ENCODE results near the gene TRIM44. TPM values are rescaled to one million over a fixed set of nuclear protein-coding genes. Genes with fewer than 3 reads are reported as not detected.
"Not testable (repeated sequence)": the region's sequence is repeated elsewhere in the genome, so short reads cannot be mapped to it uniquely, and the experiment has no call there.

Gene TRIM44
- total RNA-seq, 1 donor from 2014 or later = 86.6 TPM

DNA sequence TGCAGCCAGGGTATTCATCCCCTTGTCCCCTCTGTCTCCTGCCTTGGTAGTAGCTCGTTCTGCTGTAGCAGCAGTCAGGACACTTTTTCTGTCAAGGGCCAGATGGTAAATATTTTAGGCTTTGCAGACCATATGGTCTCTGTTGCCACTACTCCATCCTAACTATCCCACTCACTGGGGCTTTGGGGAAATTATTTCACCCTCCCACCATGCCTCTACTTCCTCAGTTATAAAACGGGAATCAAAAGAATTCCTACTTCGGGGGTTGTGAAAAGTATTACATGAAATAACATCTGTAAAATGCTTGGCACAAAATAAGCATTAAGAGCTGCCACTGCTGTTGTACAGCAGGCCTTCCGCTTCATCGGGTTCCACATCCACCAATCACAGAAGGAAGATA lies 191.4 kb downstream of the TRIM44 start:
- Mint-ChIP-seq H3K9me3 (no peaks in the 10 kb centered on the region), H3K27me3 (ENCODE audit: low read depth) (peaks cover 8% of the 10 kb centered on the region), H3K36me3 (no peaks in the 10 kb centered on the region), H3K4me1 (no peaks in the 10 kb centered on the region), H3K27ac (no peak overlapping the region), H3K4me3 (no peak overlapping the region)
- no peak for TF ChIP-seq CTCF (IDR thresholded peaks at IDR 0.05; ENCODE audit: unreplicated experiment)
- no peak for DNase-seq (ENCODE audit: low spot score in 2 of 2, unreplicated experiment in 2 of 2)

DNA sequence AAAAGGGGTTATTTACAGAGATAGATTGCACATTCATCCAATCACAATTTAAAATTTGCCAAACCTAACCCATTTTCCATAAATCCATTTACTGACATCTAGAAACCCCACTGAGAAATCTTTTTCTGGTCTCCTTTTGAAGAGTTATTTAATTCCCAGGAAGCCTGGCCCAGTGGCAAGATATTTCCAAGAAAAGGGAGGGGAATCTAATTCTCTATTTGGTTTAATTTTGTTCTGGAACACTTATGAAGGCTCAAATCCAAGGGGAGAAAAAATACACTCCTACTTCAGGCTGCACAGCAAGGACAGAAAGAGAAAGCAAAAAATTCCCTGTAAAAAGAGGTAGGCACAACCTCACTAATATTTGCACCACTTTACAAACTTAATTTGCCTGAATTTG lies 193.1 kb downstream of the TRIM44 start:
- no peak for TF ChIP-seq CTCF (IDR thresholded peaks at IDR 0.05; ENCODE audit: unreplicated experiment)
- Mint-ChIP-seq H3K9me3 (no peaks in the 10 kb centered on the region), H3K27ac (no peak overlapping the region), H3K4me1 (no peaks in the 10 kb centered on the region), H3K4me3 (no peak overlapping the region), H3K27me3 (ENCODE audit: low read depth) (no peaks in the 10 kb centered on the region), H3K36me3 (no peaks in the 10 kb centered on the region)
- no peak for DNase-seq (ENCODE audit: low spot score in 2 of 2, unreplicated experiment in 2 of 2)

DNA sequence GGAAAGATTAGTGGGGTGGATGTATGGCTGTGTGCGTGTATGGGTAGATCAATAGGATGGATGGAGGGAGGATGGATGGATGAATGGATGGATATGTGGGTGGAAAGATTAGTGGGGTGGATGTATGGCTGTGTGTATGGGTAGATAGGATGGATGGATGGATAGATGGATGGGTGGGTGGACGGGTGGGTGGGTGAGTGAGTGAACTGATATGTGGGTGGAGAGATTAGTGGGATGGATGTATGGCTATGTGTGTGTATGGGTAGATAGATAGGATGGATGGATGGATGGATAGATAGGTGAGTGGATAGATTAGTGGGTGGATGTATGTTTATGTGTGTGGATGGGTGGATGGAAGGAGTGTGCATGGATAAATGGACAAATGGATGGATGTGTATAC lies 193.7 kb downstream of the TRIM44 start:
- Mint-ChIP-seq H3K4me3 (no peak overlapping the region), H3K4me1 (no peaks in the 10 kb centered on the region), H3K36me3 (no peaks in the 10 kb centered on the region), H3K9me3 (no peaks in the 10 kb centered on the region), H3K27me3 (ENCODE audit: low read depth) (no peaks in the 10 kb centered on the region), H3K27ac (no peak overlapping the region)
- no peak for DNase-seq (ENCODE audit: low spot score in 2 of 2, unreplicated experiment in 2 of 2)
- TF ChIP-seq CTCF (IDR thresholded peaks at IDR 0.05; ENCODE audit: unreplicated experiment) = no peak

- H3K36me3 Mint-ChIP-seq = no peaks in the 10 kb centered on the region
- no peak overlapping the region for H3K27ac Mint-ChIP-seq
- no peak for TF ChIP-seq CTCF (IDR thresholded peaks at IDR 0.05; ENCODE audit: unreplicated experiment)
- no peak for DNase-seq (ENCODE audit: low spot score in 2 of 2, unreplicated experiment in 2 of 2)
- no peaks in the 10 kb centered on the region for H3K27me3 Mint-ChIP-seq (ENCODE audit: low read depth)
- no peak overlapping the region for H3K4me3 Mint-ChIP-seq
- no peaks in the 10 kb centered on the region for H3K4me1 Mint-ChIP-seq
- no peaks in the 10 kb centered on the region for H3K9me3 Mint-ChIP-seq
These were observed 194.2 kb downstream of the TRIM44 start for GRCh38 chr11:35856756-35857155.

DNA sequence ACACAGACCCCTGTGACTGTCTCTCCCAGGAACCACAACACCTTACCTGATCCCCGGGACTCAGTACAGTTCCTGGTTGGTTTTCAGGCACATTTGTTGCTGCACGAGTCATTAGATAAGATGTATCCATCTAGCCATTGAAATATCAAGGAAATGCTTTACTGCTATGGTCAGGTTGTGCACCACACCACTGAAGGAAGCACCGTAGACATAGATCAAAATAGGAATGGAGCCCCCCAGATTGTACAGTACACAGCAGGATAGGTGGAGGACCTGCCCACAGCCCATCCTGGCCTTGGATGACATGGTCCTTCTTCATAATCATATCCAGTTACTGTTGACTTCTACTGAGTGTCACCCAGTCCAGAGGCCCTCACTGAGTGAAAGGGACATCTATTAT lies 195.3 kb downstream of the TRIM44 start:
- DNase-seq (ENCODE audit: low spot score in 2 of 2, unreplicated experiment in 2 of 2) = no peak
- Mint-ChIP-seq H3K9me3 (no peaks in the 10 kb centered on the region), H3K36me3 (no peaks in the 10 kb centered on the region), H3K4me3 (no peak overlapping the region), H3K27me3 (ENCODE audit: low read depth) (no peaks in the 10 kb centered on the region), H3K4me1 (no peaks in the 10 kb centered on the region), H3K27ac (no peak overlapping the region)
- no peak for TF ChIP-seq CTCF (IDR thresholded peaks at IDR 0.05; ENCODE audit: unreplicated experiment)

- no peak overlapping the region for H3K27ac Mint-ChIP-seq
- no peak overlapping the region for H3K4me3 Mint-ChIP-seq
These were observed 196.7 kb downstream of the TRIM44 start for GRCh38 chr11:35859301-35859700.

GRCh38 chr11:35860194-35860593 lies 197.6 kb downstream of the TRIM44 start:
- not testable (repeated sequence) for H3K36me3 Mint-ChIP-seq; H3K27me3 Mint-ChIP-seq (ENCODE audit: low read depth); H3K27ac Mint-ChIP-seq; H3K4me1 Mint-ChIP-seq; DNase-seq (ENCODE audit: low spot score in 2 of 2, unreplicated experiment in 2 of 2); H3K9me3 Mint-ChIP-seq; H3K4me3 Mint-ChIP-seq

More at GRCh38 chr11:35859301-35859700, 196.7 kb downstream of the TRIM44 start:
- no peak for DNase-seq (ENCODE audit: low spot score in 2 of 2, unreplicated experiment in 2 of 2)
- no peaks in the 10 kb centered on the region for H3K36me3 Mint-ChIP-seq
- H3K27me3 Mint-ChIP-seq (ENCODE audit: low read depth) = no peaks in the 10 kb centered on the region
- H3K9me3 Mint-ChIP-seq = peaks cover 4% of the 10 kb centered on the region
- no peaks in the 10 kb centered on the region for H3K4me1 Mint-ChIP-seq
- no peak for TF ChIP-seq CTCF (IDR thresholded peaks at IDR 0.05; ENCODE audit: unreplicated experiment)
